Chondrocyte (in vitro differentiated cells): ENCODE data around the gene CFAP54. TPM values are rescaled to one million over a fixed set of nuclear protein-coding genes. Genes with fewer than 3 reads are reported as not detected.

Experiments
- DNase-seq: peaks from one replicate; pipeline ENCODE4 v3.0.0; 2021; ENCODE audit warnings: mixed read lengths, low spot score
- H3K27ac Mint-ChIP-seq: one replicate; pipeline ENCODE4 v1.8.0; 2021; ENCODE audit warnings: mild to moderate bottlenecking, moderate library complexity, mixed read lengths; ENCODE audit not compliant: unreplicated experiment
- H3K27me3 Mint-ChIP-seq: 2 replicates; pipeline ENCODE4 v1.8.0; 2021; ENCODE audit warnings: low read depth, mixed read lengths
- H3K36me3 Mint-ChIP-seq: 2 replicates; pipeline ENCODE4 v1.8.0; 2021; ENCODE audit warnings: low read depth, mixed read lengths
- H3K4me1 Mint-ChIP-seq: 2 replicates; pipeline ENCODE4 v1.8.0; 2021; ENCODE audit warnings: low read depth, mild to moderate bottlenecking, mixed read lengths
- H3K4me3 Mint-ChIP-seq: one replicate; pipeline ENCODE4 v1.8.0; 2021; ENCODE audit warnings: mild to moderate bottlenecking, moderate library complexity, mixed read lengths; ENCODE audit not compliant: unreplicated experiment
- H3K9me3 Mint-ChIP-seq: 2 replicates; pipeline ENCODE4 v1.8.0; 2021; ENCODE audit warnings: low read depth, mixed read lengths
- CTCF ChIP-seq: fragments of 200-600 bp; sonication (generic); IDR thresholded peaks from 2 replicates; pipeline ENCODE4 v1.5.0; 2021; ENCODE audit warnings: antibody characterized with exemption, mild to moderate bottlenecking, moderate library complexity
- total RNA-seq: library from RNA; stranded (reverse); gene quantifications from 3 replicates; pipeline ENCODE4 v1.2.1, GENCODE V29; 2021

Gene CFAP54
- total RNA-seq, 1 donor from 2014 or later, result 0.15 TPM

GRCh38 chr12:96677363-96677762, 188.0 kb downstream of the CFAP54 start:
- no peak overlapping the region for H3K27ac Mint-ChIP-seq
- no peaks in the 10 kb centered on the region for H3K36me3 Mint-ChIP-seq
- H3K4me1 Mint-ChIP-seq, result no peaks in the 10 kb centered on the region
- no peak for TF ChIP-seq CTCF
- DNase-seq, result no peak
- no peaks in the 10 kb centered on the region for H3K9me3 Mint-ChIP-seq
- no peak overlapping the region for H3K4me3 Mint-ChIP-seq
- peaks cover 24% of the 10 kb centered on the region for H3K27me3 Mint-ChIP-seq

GRCh38 chr12:96687719-96688118, 198.3 kb downstream of the CFAP54 start:
- peaks cover 14% of the 10 kb centered on the region for H3K27me3 Mint-ChIP-seq
- DNase-seq, result no peak
- no peak for TF ChIP-seq CTCF
- no peaks in the 10 kb centered on the region for H3K4me1 Mint-ChIP-seq
- peaks cover 3% of the 10 kb centered on the region for H3K36me3 Mint-ChIP-seq
- peaks cover 4% of the 10 kb centered on the region for H3K9me3 Mint-ChIP-seq
- no peak overlapping the region for H3K27ac Mint-ChIP-seq
- H3K4me3 Mint-ChIP-seq, result no peak overlapping the region

GRCh38 chr12:96698521-96698920, 209.1 kb downstream of the CFAP54 start:
- no peak for DNase-seq
- Mint-ChIP-seq H3K4me3 (no peak overlapping the region), H3K36me3 (no peaks in the 10 kb centered on the region), H3K27ac (no peak overlapping the region), H3K27me3 (peaks cover 31% of the 10 kb centered on the region), H3K4me1 (no peaks in the 10 kb centered on the region), H3K9me3 (no peaks in the 10 kb centered on the region)
- TF ChIP-seq CTCF, result no peak

GRCh38 chr12:96698965-96699364, 209.6 kb downstream of the CFAP54 start:
- Mint-ChIP-seq H3K9me3 (no peaks in the 10 kb centered on the region), H3K27me3 (peaks cover 31% of the 10 kb centered on the region), H3K36me3 (no peaks in the 10 kb centered on the region), H3K27ac (no peak overlapping the region), H3K4me1 (no peaks in the 10 kb centered on the region), H3K4me3 (no peak overlapping the region)
- no peak for TF ChIP-seq CTCF
- DNase-seq, result no peak

GRCh38 chr12:96701856-96702255, 212.5 kb downstream of the CFAP54 start:
- no peak for DNase-seq
- no peak for TF ChIP-seq CTCF
- Mint-ChIP-seq H3K4me1 (no peaks in the 10 kb centered on the region), H3K27me3 (peaks cover 22% of the 10 kb centered on the region), H3K36me3 (no peaks in the 10 kb centered on the region), H3K27ac (no peak overlapping the region), H3K9me3 (no peaks in the 10 kb centered on the region), H3K4me3 (no peak overlapping the region)
